Kidney epithelial cell (primary cell): ENCODE results near the gene DYNC1LI2. TPM values are rescaled to one million over a fixed set of nuclear protein-coding genes. Genes with fewer than 3 reads are reported as not detected.
"Not testable (repeated sequence)": the region's sequence is repeated elsewhere in the genome, so short reads cannot be mapped to it uniquely, and the experiment has no call there.

Source experiments
- DNase-seq: peaks from one replicate; pipeline ENCODE4 v3.0.0-alpha.2; 2010; ENCODE audit warnings: low read depth
- H3K27me3 ChIP-seq: 2 replicates; pipeline ENCODE4 v1.6.0; 2011; ENCODE audit warnings: low read length; ENCODE audit not compliant: control insufficient read depth, insufficient read depth
- H3K36me3 ChIP-seq: 2 replicates; pipeline ENCODE4 v1.5.1; 2011; ENCODE audit warnings: low read length; ENCODE audit not compliant: control insufficient read depth, insufficient read depth
- H3K4me3 ChIP-seq: 2 replicates; pipeline ENCODE4 v1.5.1; 2011; ENCODE audit warnings: low read depth, mild to moderate bottlenecking, control low read depth, low read length
- total RNA-seq: library from RNA; depleted of rRNA; stranded (reverse); fragments of >200 nt; gene quantifications from 2 replicates; pipeline ENCODE4 v1.2.3, GENCODE V29; 2015
- TF ChIP-seq, protein P1 (sequence below): IDR thresholded peaks from 2 replicates; pipeline ENCODE4 v1.5.1; 2011; ENCODE audit warnings: mild to moderate bottlenecking, moderate library complexity, low read length, control low read depth, inconsistent platforms; ENCODE audit not compliant: insufficient read depth, poor library complexity, severe bottlenecking

The DYNC1LI2 gene
- 109 and 126 TPM in 2 replicates for total RNA-seq

GRCh38 chr16:66751303-66751991 lies at the start of gene DYNC1LI2:
DYNC1LI2 (minus strand) TSS chr16:66751609; CDS start chr16:66751591, 18 bp downstream.
- no peaks in the 10 kb centered on the region for H3K36me3 ChIP-seq
- no peak for DNase-seq
- TF ChIP-seq, protein P1, sequence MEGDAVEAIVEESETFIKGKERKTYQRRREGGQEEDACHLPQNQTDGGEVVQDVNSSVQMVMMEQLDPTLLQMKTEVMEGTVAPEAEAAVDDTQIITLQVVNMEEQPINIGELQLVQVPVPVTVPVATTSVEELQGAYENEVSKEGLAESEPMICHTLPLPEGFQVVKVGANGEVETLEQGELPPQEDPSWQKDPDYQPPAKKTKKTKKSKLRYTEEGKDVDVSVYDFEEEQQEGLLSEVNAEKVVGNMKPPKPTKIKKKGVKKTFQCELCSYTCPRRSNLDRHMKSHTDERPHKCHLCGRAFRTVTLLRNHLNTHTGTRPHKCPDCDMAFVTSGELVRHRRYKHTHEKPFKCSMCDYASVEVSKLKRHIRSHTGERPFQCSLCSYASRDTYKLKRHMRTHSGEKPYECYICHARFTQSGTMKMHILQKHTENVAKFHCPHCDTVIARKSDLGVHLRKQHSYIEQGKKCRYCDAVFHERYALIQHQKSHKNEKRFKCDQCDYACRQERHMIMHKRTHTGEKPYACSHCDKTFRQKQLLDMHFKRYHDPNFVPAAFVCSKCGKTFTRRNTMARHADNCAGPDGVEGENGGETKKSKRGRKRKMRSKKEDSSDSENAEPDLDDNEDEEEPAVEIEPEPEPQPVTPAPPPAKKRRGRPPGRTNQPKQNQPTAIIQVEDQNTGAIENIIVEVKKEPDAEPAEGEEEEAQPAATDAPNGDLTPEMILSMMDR = peak; percentile 31

DNA sequence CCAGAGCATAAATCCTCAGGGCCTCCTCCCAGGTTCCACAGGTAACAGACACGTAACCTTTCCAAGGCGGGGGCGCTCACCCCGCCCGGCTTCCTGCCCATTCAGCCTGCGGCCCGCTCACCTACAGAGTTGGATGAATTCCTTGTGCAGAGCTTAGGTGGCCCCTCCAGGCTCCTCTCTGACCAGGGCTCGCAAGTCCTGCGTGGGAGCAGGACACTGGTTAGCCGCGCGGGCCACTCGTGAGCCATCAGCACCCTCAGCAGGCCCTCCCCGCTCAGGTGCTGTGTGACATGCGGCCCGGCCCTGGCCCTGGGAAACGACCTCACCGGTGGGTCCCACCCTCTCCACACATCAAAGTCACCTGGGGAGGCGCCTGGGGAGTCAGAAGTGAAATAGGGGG lies 49.4 kb upstream of the DYNC1LI2 start:
- H3K4me3 ChIP-seq = no peak overlapping the region
- H3K27me3 ChIP-seq = no peaks in the 10 kb centered on the region
- H3K36me3 ChIP-seq = no peaks in the 10 kb centered on the region
- no peak for DNase-seq
- TF ChIP-seq, protein P1 = no peak

More at GRCh38 chr16:66751303-66751991, at the start of gene DYNC1LI2:
- H3K4me3 ChIP-seq = peak within 1 kb of the TSS; percentile 99
- H3K27me3 ChIP-seq = no peaks in the 10 kb centered on the region

GRCh38 chr16:66798161-66798560 lies 46.8 kb upstream of the DYNC1LI2 start:
- no peak for DNase-seq
- TF ChIP-seq, protein P1 = no peak
- Histone ChIP-seq H3K36me3 (no peaks in the 10 kb centered on the region), H3K27me3 (no peaks in the 10 kb centered on the region), H3K4me3 (no peak overlapping the region)

GRCh38 chr16:66793984-66794383 lies 42.6 kb upstream of the DYNC1LI2 start:
- not testable (repeated sequence) for DNase-seq, H3K4me3 ChIP-seq, H3K36me3 ChIP-seq, H3K27me3 ChIP-seq

- no peak for DNase-seq
- TF ChIP-seq, protein P1 = no peak
- no peaks in the 10 kb centered on the region for H3K36me3 ChIP-seq
- no peaks in the 10 kb centered on the region for H3K27me3 ChIP-seq
- no peak overlapping the region for H3K4me3 ChIP-seq
Observed at GRCh38 chr16:66790130-66790733, 38.8 kb upstream of the DYNC1LI2 start.

DNA sequence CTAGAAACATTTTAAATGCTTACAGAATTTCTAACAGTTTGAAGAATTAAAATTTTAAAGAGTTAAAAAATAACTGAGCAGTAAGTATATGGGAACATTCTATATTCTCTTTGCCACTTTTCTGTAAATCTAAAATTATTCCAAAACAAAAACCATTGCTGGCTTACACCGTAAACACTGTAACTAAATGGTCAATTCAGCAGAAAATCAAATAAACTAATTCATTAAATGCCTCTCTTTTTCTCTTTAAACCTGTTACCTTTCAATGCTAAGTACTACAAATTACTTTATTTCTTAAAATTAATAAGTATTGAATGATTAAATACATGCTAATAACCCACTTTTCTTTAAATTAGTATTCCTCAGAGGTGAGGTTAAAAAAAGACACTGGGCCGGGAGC lies 36.0 kb upstream of the DYNC1LI2 start:
- TF ChIP-seq, protein P1 = no peak
- Histone ChIP-seq H3K36me3 (no peaks in the 10 kb centered on the region), H3K4me3 (no peak overlapping the region), H3K27me3 (no peaks in the 10 kb centered on the region)
- no peak for DNase-seq
